OCI-LY7 (cell line): ENCODE results near the gene COBLL1. TPM values are rescaled to one million over a fixed set of nuclear protein-coding genes. Genes with fewer than 3 reads are reported as not detected.

Experiments used
- BruUV-seq: library from RNA; stranded (reverse); fragments of 400-500 nt; replicated peaks from 2 replicates; lab custom pipeline; 2021; lab: Mats Ljungman, UMichigan
- CTCF ChIA-PET: fragments of 300-600 bp; sonication (Branson Sonifier 250); formaldehyde crosslinking; loops from one replicate; lab custom pipeline; 2022; ENCODE audit warnings: antibody characterized with exemption; ENCODE audit not compliant: unreplicated experiment; lab: Charles Lee
- POLR2A ChIA-PET: fragments of 300-600 bp; sonication (Branson Sonifier 250); formaldehyde crosslinking; loops from one replicate; lab custom pipeline; 2022; ENCODE audit warnings: antibody characterized with exemption; lab: Charles Lee
- DNase-seq: peaks from one replicate; pipeline ENCODE4 v3.0.0-alpha.2; 2015; ENCODE audit warnings: low spot score
- H2AFZ ChIP-seq: fragments of 200-600 bp; sonication (generic), shearing (Covaris generic); 2 replicates; pipeline ENCODE4 v1.6.1; 2014; ENCODE audit warnings: mild to moderate bottlenecking, antibody characterized with exemption, low read length, moderate library complexity
- H3K27ac ChIP-seq: fragments of 200-600 bp; sonication (generic); 2 replicates; pipeline ENCODE4 v1.5.1; 2014; ENCODE audit warnings: mixed run types, low read depth, mild to moderate bottlenecking, moderate library complexity, low read length, inconsistent platforms; ENCODE audit not compliant: poor library complexity, severe bottlenecking
- H3K36me3 ChIP-seq: fragments of 200-600 bp; sonication (generic); 2 replicates; pipeline ENCODE4 v1.6.1; 2014; ENCODE audit warnings: mild to moderate bottlenecking, antibody characterized with exemption, low read length, moderate library complexity, mixed read lengths; ENCODE audit not compliant: insufficient read depth
- H3K4me1 ChIP-seq: fragments of 200-600 bp; sonication (generic); 2 replicates; pipeline ENCODE4 v1.5.1; 2014; ENCODE audit warnings: mild to moderate bottlenecking, low read length; ENCODE audit not compliant: insufficient read depth, poor library complexity, severe bottlenecking
- H3K4me2 ChIP-seq: fragments of 200-600 bp; sonication (generic); 2 replicates; pipeline ENCODE4 v1.6.1; 2014; ENCODE audit warnings: mild to moderate bottlenecking, low read length
- H3K4me3 ChIP-seq: fragments of 200-600 bp; sonication (generic); 2 replicates; pipeline ENCODE4 v1.5.1; 2014; ENCODE audit warnings: mild to moderate bottlenecking, low read depth, low read length; ENCODE audit not compliant: poor library complexity, severe bottlenecking
- H3K79me2 ChIP-seq: fragments of 200-600 bp; sonication (generic); 2 replicates; pipeline ENCODE4 v1.6.1; 2016; ENCODE audit warnings: low read depth, mild to moderate bottlenecking, low read length, moderate library complexity, mixed read lengths; ENCODE audit not compliant: insufficient read depth
- H3K9me2 ChIP-seq: fragments of 200-600 bp; sonication (generic); 2 replicates; pipeline ENCODE4 v1.6.1; 2016; ENCODE audit warnings: mild to moderate bottlenecking, low read length, mixed read lengths; ENCODE audit not compliant: insufficient read depth
- H3K9me3 ChIP-seq: fragments of 200-600 bp; sonication (generic); 2 replicates; pipeline ENCODE4 v1.6.1; 2014; ENCODE audit warnings: mild to moderate bottlenecking, mixed run types, low read length, mixed read lengths
- H4K20me1 ChIP-seq: fragments of 200-600 bp; sonication (generic); 2 replicates; pipeline ENCODE4 v1.6.1; 2014; ENCODE audit warnings: mild to moderate bottlenecking, antibody characterized with exemption, low read length, moderate library complexity, mixed read lengths; ENCODE audit not compliant: insufficient read depth
- CTCF ChIP-seq: fragments of 200-600 bp; sonication (generic); conservative IDR thresholded peaks from 2 replicates; pipeline ENCODE4 v1.5.1; 2014; ENCODE audit warnings: mild to moderate bottlenecking, antibody characterized with exemption, low read length, moderate library complexity, mixed read lengths
- EZH2phosphoT487 ChIP-seq: fragments of 200-600 bp; sonication (generic); IDR thresholded peaks from 2 replicates; pipeline ENCODE4 v1.6.1; 2018; ENCODE audit warnings: low read depth, borderline replicate concordance, mild to moderate bottlenecking, mixed run types, antibody characterized with exemption, low read length, moderate library complexity, mixed read lengths
- intact Hi-C: fragments of 100-400 bp; cut with micrococcal nuclease; formaldehyde crosslinking; loops from one replicate; pipeline ENCODE4 v1.10.0; 2022; ENCODE audit not compliant: unreplicated experiment
- total RNA-seq, 2 experiments: library from RNA; depleted of rRNA in 1 of 2; stranded (reverse); fragments of >200 nt in 1 of 2; shearing (Covaris generic) in 1 of 2; gene quantifications; 2 replicates each; pipeline ENCODE4 v1.2.3, GENCODE V29; 2014 to 2022

Gene COBLL1
- total RNA-seq, 2 experiments from 2014 or later: 0.79 to 40.7 TPM

GRCh38 chr2:164760179-164760578 lies 81.4 kb downstream of the COBLL1 start:
- POLR2A ChIA-PET: interaction anchor here (0.6 to 1.5 kb wide), 4 partner anchors 14 to 101 kb away, joined by 3 to 8 read pairs (median 4); no protein-coding TSS in a partner anchor
- H2AFZ ChIP-seq: peak overlapping the region; percentile 79
- peaks cover 29% of the 10 kb centered on the region for H3K79me2 ChIP-seq

GRCh38 chr2:164757934-164758695 lies 83.5 kb downstream of the COBLL1 start:
- Histone ChIP-seq H3K36me3 (no peaks in the 10 kb centered on the region), H3K79me2 (peaks cover 29% of the 10 kb centered on the region), H3K4me2 (peak overlapping the region; percentile 67), H2AFZ (no peak overlapping the region), H4K20me1 (no peaks in the 10 kb centered on the region), H3K9me3 (no peaks in the 10 kb centered on the region), H3K27ac (no peak overlapping the region), H3K9me2 (no peaks in the 10 kb centered on the region), H3K4me1 (peaks cover 80% of the 10 kb centered on the region), H3K4me3 (peak overlapping the region; percentile 36)
- CTCF ChIA-PET: no interaction called here
- BruUV-seq: no TSS peak
- POLR2A ChIA-PET: interaction anchor here (0.6 to 1.4 kb wide), 9 partner anchors 13 to 942 kb away, joined by 3 to 8 read pairs (median 3); no protein-coding TSS in a partner anchor
- peak; percentile 33 for DNase-seq
- intact Hi-C loops: loop anchor here (5.0 kb wide), 1 partner anchor 444 kb away; the partner anchor contains the start of gene SCN3A
- TF ChIP-seq EZH2phosphoT487 (no peak), CTCF (no peak)

More at GRCh38 chr2:164760179-164760578, 81.4 kb downstream of the COBLL1 start:
- Histone ChIP-seq H3K4me3 (peak overlapping the region; percentile 62), H3K27ac (peak overlapping the region; percentile 73), H4K20me1 (no peaks in the 10 kb centered on the region), H3K4me2 (peak overlapping the region; percentile 74), H3K4me1 (peaks cover 70% of the 10 kb centered on the region), H3K9me2 (no peaks in the 10 kb centered on the region; the same call in 1 of the 2 replicates), H3K36me3 (no peaks in the 10 kb centered on the region), H3K9me3 (no peaks in the 10 kb centered on the region)
- no TSS peak for BruUV-seq
- no peak for TF ChIP-seq EZH2phosphoT487
- no peak for TF ChIP-seq CTCF
- CTCF ChIA-PET: no interaction called here
- intact Hi-C loops: loop anchor here (2.0 to 5.0 kb wide), 2 partner anchors 67 to 81 kb away; partner anchors contain the start of gene COBLL1
- DNase-seq: peak; percentile 17
